ENCODE results near the gene NT5C3A.

NT5C3A gene

DNA sequence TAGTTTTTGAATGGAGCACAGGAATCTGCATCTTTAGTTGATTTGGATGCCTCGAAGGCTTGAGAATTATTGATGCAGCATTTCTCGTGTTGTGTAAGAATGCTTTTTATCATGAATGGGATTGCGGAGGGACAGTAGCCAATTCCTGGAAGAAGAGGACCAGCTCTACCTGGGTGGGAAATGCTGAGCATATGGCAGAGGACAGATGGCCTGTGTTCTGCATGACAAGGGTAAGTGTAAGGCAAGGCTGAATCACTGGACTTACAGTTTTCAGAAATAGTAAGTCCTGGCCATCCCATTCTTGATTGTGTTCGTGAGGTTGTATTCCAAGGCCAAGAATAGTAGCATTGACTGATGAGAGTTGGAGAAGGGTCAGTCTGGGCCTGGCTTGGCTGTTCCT, 30.7 kb upstream of the NT5C3A start:
- H3K9me3 ChIP-seq (ENCODE audit: control insufficient read depth, insufficient read depth, low read length): no peaks in the 10 kb centered on the region
- H3K27me3 ChIP-seq (ENCODE audit: control insufficient read depth, insufficient read depth, low read length): no peaks in the 10 kb centered on the region
- peaks cover 2% of the 10 kb centered on the region for H3K36me3 ChIP-seq (ENCODE audit: control insufficient read depth, insufficient read depth, low read length)
- H3K4me1 ChIP-seq (ENCODE audit: control insufficient read depth, insufficient read depth, low read length): no peaks in the 10 kb centered on the region
- no peak overlapping the region for H3K4me3 ChIP-seq (ENCODE audit: low read depth, low read length)
- H3K9ac ChIP-seq (ENCODE audit: low read depth, low read length): no peak overlapping the region

GRCh38 chr7:33091641-33092191, 29.1 kb upstream of the NT5C3A start:
- Histone ChIP-seq H3K9ac (ENCODE audit: low read depth, low read length) (no peak overlapping the region), H3K27me3 (ENCODE audit: control insufficient read depth, insufficient read depth, low read length) (no peaks in the 10 kb centered on the region), H3K36me3 (ENCODE audit: control insufficient read depth, insufficient read depth, low read length) (no peaks in the 10 kb centered on the region), H3K4me3 (ENCODE audit: low read depth, low read length) (no peak overlapping the region), H3K9me3 (ENCODE audit: control insufficient read depth, insufficient read depth, low read length) (no peaks in the 10 kb centered on the region), H3K4me1 (ENCODE audit: control insufficient read depth, insufficient read depth, low read length) (no peaks in the 10 kb centered on the region)

DNA sequence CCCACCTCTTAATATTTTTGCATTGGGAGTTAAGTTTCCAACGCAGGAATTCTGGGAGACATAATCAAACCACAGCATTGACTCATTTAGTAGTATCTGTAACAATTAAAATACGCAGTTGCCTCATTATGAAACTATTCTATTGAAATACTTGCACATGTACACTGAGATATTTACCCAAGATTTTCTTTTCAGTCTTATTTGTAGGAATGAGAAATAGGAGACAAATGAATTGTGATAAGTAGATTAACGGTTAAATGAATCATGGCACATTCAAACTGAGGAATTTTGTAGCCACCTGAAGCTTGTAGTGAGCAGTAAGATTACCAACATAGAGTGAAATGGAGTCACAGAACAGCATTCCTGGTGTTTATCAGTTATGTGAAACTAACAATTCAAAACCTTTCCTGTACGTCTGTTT, 28.5 kb upstream of the NT5C3A start:
- no peaks in the 10 kb centered on the region for H3K9me3 ChIP-seq (ENCODE audit: control insufficient read depth, insufficient read depth, low read length)
- no peak overlapping the region for H3K9ac ChIP-seq (ENCODE audit: low read depth, low read length)
- no peaks in the 10 kb centered on the region for H3K4me1 ChIP-seq (ENCODE audit: control insufficient read depth, insufficient read depth, low read length)
- H3K4me3 ChIP-seq (ENCODE audit: low read depth, low read length): no peak overlapping the region
- no peaks in the 10 kb centered on the region for H3K27me3 ChIP-seq (ENCODE audit: control insufficient read depth, insufficient read depth, low read length)
- no peaks in the 10 kb centered on the region for H3K36me3 ChIP-seq (ENCODE audit: control insufficient read depth, insufficient read depth, low read length)

GRCh38 chr7:33089142-33089541, 26.6 kb upstream of the NT5C3A start:
- no peak overlapping the region for H3K4me3 ChIP-seq (ENCODE audit: low read depth, low read length)
- no peaks in the 10 kb centered on the region for H3K9me3 ChIP-seq (ENCODE audit: control insufficient read depth, insufficient read depth, low read length)
- no peaks in the 10 kb centered on the region for H3K36me3 ChIP-seq (ENCODE audit: control insufficient read depth, insufficient read depth, low read length)
- no peak overlapping the region for H3K9ac ChIP-seq (ENCODE audit: low read depth, low read length)
- H3K4me1 ChIP-seq (ENCODE audit: control insufficient read depth, insufficient read depth, low read length): no peaks in the 10 kb centered on the region
- no peaks in the 10 kb centered on the region for H3K27me3 ChIP-seq (ENCODE audit: control insufficient read depth, insufficient read depth, low read length)

DNA sequence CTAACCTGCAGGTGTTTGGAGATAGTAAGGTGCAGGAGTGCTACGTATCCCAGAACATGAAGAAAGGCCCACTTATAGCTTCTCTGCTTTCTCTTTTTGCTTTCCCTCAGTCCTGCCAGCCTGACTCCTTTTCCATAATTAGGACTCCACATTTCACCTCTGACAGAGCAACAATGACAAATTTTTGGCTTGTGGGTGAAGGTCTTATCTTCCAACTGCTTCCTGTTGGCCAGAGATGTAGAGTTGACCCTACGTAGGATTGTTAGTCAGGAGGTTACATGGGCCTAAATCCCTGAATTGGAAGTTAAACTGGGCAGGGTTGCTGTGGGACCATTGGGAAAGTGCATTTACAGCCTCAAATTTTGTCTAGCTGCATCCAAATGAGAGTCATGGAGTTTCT, 25.3 kb upstream of the NT5C3A start:
- Histone ChIP-seq H3K9me3 (ENCODE audit: control insufficient read depth, insufficient read depth, low read length) (no peaks in the 10 kb centered on the region), H3K9ac (ENCODE audit: low read depth, low read length) (no peak overlapping the region), H3K4me1 (ENCODE audit: control insufficient read depth, insufficient read depth, low read length) (no peaks in the 10 kb centered on the region), H3K27me3 (ENCODE audit: control insufficient read depth, insufficient read depth, low read length) (no peaks in the 10 kb centered on the region), H3K36me3 (ENCODE audit: control insufficient read depth, insufficient read depth, low read length) (no peaks in the 10 kb centered on the region), H3K4me3 (ENCODE audit: low read depth, low read length) (no peak overlapping the region)

- Histone ChIP-seq H3K9ac (ENCODE audit: low read depth, low read length) (no peak overlapping the region), H3K4me1 (ENCODE audit: control insufficient read depth, insufficient read depth, low read length) (no peaks in the 10 kb centered on the region), H3K9me3 (ENCODE audit: control insufficient read depth, insufficient read depth, low read length) (no peaks in the 10 kb centered on the region), H3K4me3 (ENCODE audit: low read depth, low read length) (no peak overlapping the region), H3K27me3 (ENCODE audit: control insufficient read depth, insufficient read depth, low read length) (no peaks in the 10 kb centered on the region), H3K36me3 (ENCODE audit: control insufficient read depth, insufficient read depth, low read length) (no peaks in the 10 kb centered on the region)
Measured at GRCh38 chr7:33087356-33087755, 24.8 kb upstream of the NT5C3A start.

- Histone ChIP-seq H3K36me3 (ENCODE audit: control insufficient read depth, insufficient read depth, low read length) (no peaks in the 10 kb centered on the region), H3K27me3 (ENCODE audit: control insufficient read depth, insufficient read depth, low read length) (no peaks in the 10 kb centered on the region), H3K9me3 (ENCODE audit: control insufficient read depth, insufficient read depth, low read length) (no peaks in the 10 kb centered on the region), H3K9ac (ENCODE audit: low read depth, low read length) (no peak overlapping the region), H3K4me3 (ENCODE audit: low read depth, low read length) (no peak overlapping the region), H3K4me1 (ENCODE audit: control insufficient read depth, insufficient read depth, low read length) (peaks cover 23% of the 10 kb centered on the region)
Measured at GRCh38 chr7:33079763-33080690, 17.5 kb upstream of the NT5C3A start.

- H3K27me3 ChIP-seq (ENCODE audit: control insufficient read depth, insufficient read depth, low read length): no peaks in the 10 kb centered on the region
- no peaks in the 10 kb centered on the region for H3K36me3 ChIP-seq (ENCODE audit: control insufficient read depth, insufficient read depth, low read length)
- H3K9me3 ChIP-seq (ENCODE audit: control insufficient read depth, insufficient read depth, low read length): no peaks in the 10 kb centered on the region
- H3K4me3 ChIP-seq (ENCODE audit: low read depth, low read length): no peak overlapping the region
- no peak overlapping the region for H3K9ac ChIP-seq (ENCODE audit: low read depth, low read length)
- H3K4me1 ChIP-seq (ENCODE audit: control insufficient read depth, insufficient read depth, low read length): peaks cover 23% of the 10 kb centered on the region
Measured at GRCh38 chr7:33079096-33079495, 16.5 kb upstream of the NT5C3A start.

DNA sequence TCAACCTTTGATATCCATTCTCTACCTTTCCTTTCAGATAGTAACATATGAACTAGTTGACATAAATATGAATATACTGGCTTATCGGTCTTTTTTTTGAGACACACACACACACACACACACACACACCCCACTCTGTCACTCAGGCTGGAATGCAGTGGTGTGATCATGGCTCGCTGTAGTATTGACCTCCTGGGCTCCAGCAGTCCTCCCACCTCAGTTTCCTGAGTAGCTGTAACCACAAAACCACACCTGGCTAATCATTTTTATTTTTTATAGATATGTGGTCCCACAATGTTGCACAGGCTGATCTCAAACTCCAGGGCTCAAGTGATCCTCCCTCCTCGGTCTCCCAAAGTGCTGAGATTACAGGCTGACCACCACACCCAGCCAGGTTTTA, 14.2 kb upstream of the NT5C3A start:
- H3K4me3 ChIP-seq (ENCODE audit: low read depth, low read length): no peak overlapping the region
- no peaks in the 10 kb centered on the region for H3K9me3 ChIP-seq (ENCODE audit: control insufficient read depth, insufficient read depth, low read length)
- no peak overlapping the region for H3K9ac ChIP-seq (ENCODE audit: low read depth, low read length)
- H3K27me3 ChIP-seq (ENCODE audit: control insufficient read depth, insufficient read depth, low read length): no peaks in the 10 kb centered on the region
- H3K4me1 ChIP-seq (ENCODE audit: control insufficient read depth, insufficient read depth, low read length): peaks cover 23% of the 10 kb centered on the region
- H3K36me3 ChIP-seq (ENCODE audit: control insufficient read depth, insufficient read depth, low read length): no peaks in the 10 kb centered on the region

DNA sequence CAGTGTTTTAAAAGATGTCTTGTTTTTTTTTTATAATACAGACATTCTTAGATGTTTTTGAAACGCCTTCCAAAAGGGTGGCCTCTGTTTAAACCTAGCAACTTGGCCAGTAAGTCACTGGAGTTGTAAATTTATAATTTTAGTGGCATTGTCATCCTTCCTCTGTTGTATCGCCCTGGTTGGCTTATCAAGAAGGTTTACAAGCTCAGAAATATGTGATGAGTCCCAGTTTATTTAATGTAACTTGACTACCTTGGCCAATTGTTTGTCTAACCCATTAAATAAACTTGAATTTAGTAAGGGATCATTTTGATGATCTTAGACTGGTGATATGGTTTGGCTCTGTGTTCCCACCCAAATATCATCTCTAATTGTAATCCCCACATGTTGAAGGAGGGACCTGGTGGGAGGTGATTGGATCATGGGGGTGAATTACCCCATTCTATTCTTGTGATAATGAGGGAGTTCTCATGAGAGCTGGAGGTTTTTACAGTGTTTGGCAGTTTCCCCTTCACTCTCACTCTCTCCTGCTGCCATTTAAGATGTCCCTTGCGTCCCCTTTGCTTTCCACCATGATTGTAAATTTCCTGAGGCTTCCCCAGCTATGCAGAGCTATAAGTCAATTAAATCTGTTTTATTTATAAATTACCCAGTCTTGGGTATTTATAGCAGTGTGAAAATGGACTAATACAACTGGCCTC, 13.4 kb upstream of the NT5C3A start:
- Histone ChIP-seq H3K9me3 (ENCODE audit: control insufficient read depth, insufficient read depth, low read length) (no peaks in the 10 kb centered on the region), H3K9ac (ENCODE audit: low read depth, low read length) (no peak overlapping the region), H3K36me3 (ENCODE audit: control insufficient read depth, insufficient read depth, low read length) (no peaks in the 10 kb centered on the region), H3K4me3 (ENCODE audit: low read depth, low read length) (no peak overlapping the region), H3K27me3 (ENCODE audit: control insufficient read depth, insufficient read depth, low read length) (no peaks in the 10 kb centered on the region), H3K4me1 (ENCODE audit: control insufficient read depth, insufficient read depth, low read length) (peaks cover 20% of the 10 kb centered on the region)

DNA sequence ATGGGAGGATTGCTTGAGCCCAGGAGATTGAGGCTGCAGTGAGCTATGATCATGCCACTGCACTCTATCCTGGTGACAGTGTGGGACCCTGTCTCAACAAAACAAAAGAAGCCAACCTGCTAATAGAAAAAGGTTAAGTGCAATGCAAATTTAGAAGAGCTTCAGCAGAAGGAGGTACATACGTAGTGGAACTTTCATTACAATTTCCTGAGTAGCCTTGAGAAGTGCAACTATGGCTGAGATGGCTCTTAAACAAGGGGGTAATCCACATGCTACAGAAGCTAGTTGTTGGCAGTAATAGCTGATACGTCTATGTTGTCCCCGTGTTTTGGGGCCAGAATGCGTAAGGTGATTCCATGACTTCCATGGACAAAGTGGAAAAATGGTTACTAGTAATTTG, 10.7 kb upstream of the NT5C3A start:
- Histone ChIP-seq H3K4me3 (ENCODE audit: low read depth, low read length) (no peak overlapping the region), H3K9me3 (ENCODE audit: control insufficient read depth, insufficient read depth, low read length) (peaks cover 3% of the 10 kb centered on the region), H3K27me3 (ENCODE audit: control insufficient read depth, insufficient read depth, low read length) (no peaks in the 10 kb centered on the region), H3K36me3 (ENCODE audit: control insufficient read depth, insufficient read depth, low read length) (no peaks in the 10 kb centered on the region), H3K9ac (ENCODE audit: low read depth, low read length) (no peak overlapping the region), H3K4me1 (ENCODE audit: control insufficient read depth, insufficient read depth, low read length) (peaks cover 7% of the 10 kb centered on the region)

DNA sequence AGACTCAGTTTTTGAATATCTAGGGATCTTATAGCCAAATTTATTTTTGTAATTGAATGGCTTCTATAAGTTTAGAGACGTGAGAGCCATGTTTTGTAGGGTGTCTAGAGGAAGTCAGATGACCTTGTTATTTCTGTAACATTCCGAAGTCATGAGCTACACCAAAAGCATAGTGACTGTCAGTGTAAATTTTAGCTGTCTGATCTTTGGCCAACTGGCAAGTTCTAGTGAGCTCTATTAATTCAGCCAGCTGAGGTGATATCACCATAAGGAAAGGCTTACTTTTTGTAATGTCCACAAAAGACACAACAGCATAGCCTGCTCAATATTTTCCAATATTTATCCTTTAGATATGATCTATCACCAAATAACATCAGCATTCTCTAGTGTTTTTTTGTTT, 9.9 kb upstream of the NT5C3A start:
- H3K9me3 ChIP-seq (ENCODE audit: control insufficient read depth, insufficient read depth, low read length): peaks cover 3% of the 10 kb centered on the region
- no peaks in the 10 kb centered on the region for H3K27me3 ChIP-seq (ENCODE audit: control insufficient read depth, insufficient read depth, low read length)
- peaks cover 7% of the 10 kb centered on the region for H3K4me1 ChIP-seq (ENCODE audit: control insufficient read depth, insufficient read depth, low read length)
- no peak overlapping the region for H3K9ac ChIP-seq (ENCODE audit: low read depth, low read length)
- H3K36me3 ChIP-seq (ENCODE audit: control insufficient read depth, insufficient read depth, low read length): no peaks in the 10 kb centered on the region
- no peak overlapping the region for H3K4me3 ChIP-seq (ENCODE audit: low read depth, low read length)

All from iPS-15b (cell line).